Activated naive CD4-positive, alpha-beta T cell treated with anti-CD3 and anti-CD28 coated beads, Interleukin-2, amount 50 U/mL, for 72 hours (primary cell): ENCODE measurements around the gene MLLT3. TPM values are rescaled to one million over a fixed set of nuclear protein-coding genes. Genes with fewer than 3 reads are reported as not detected.

Experiments used
- ATAC-seq, 2 donors: fragments of 150-1000 bp; cut with Tn5 transposase; 2 replicates each; pipeline ENCODE4 v1.10.0; 2021; ENCODE audit warnings: mild to moderate bottlenecking in 2 of 2, moderate library complexity in 2 of 2
- DNase-seq, 2 donors: peaks; one replicate each; pipeline ENCODE4 v3.0.0; 2021 to 2022; ENCODE audit warnings: low spot score in 2 of 2
- H3K27ac Mint-ChIP-seq, 2 donors: one replicate each; pipeline ENCODE4 v1.8.0; 2022; ENCODE audit warnings: mild to moderate bottlenecking in 2 of 2, mixed read lengths in 2 of 2
- H3K36me3 Mint-ChIP-seq, 2 donors: one replicate each; pipeline ENCODE4 v1.8.0; 2022; ENCODE audit warnings: mixed read lengths in 2 of 2
- H3K9me3 Mint-ChIP-seq, 2 donors: one replicate each; pipeline ENCODE4 v1.8.0; 2022; ENCODE audit warnings: mixed read lengths in 2 of 2
- total RNA-seq, 2 donors: library from RNA; stranded (reverse); gene quantifications; one replicate each; pipeline ENCODE4 v1.2.3, GENCODE V29; 2022

The MLLT3 gene
- total RNA-seq, 2 donors from 2014 or later, result 43.6 to 54.6 TPM

- DNase-seq (no peak), ATAC-seq (no peak)
- H3K36me3 Mint-ChIP-seq, result no peaks in the 10 kb centered on the region
Observed at GRCh38 chr9:20300430-20301115, 321.7 kb downstream of the MLLT3 start.

GRCh38 chr9:20297646-20298084 is 324.6 kb downstream of the MLLT3 start:
- DNase-seq (no peak), ATAC-seq (no peak)
- Mint-ChIP-seq H3K9me3 (peaks cover 0 to 26% of the 10 kb centered on the region in 2 donors), H3K36me3 (peaks cover 0 to 12% of the 10 kb centered on the region in 2 donors), H3K27ac (no peak overlapping the region)

More at GRCh38 chr9:20300430-20301115, 321.7 kb downstream of the MLLT3 start:
- Mint-ChIP-seq H3K9me3 (peaks cover 0 to 11% of the 10 kb centered on the region in 2 donors), H3K27ac (no peak overlapping the region)

GRCh38 chr9:20295555-20295954 is 326.7 kb downstream of the MLLT3 start:
- Mint-ChIP-seq H3K27ac (no peak overlapping the region), H3K36me3 (peaks cover 0 to 20% of the 10 kb centered on the region in 2 donors), H3K9me3 (peaks cover 8 to 36% of the 10 kb centered on the region in 2 donors)
- DNase-seq, result no peak
- ATAC-seq, result no peak

- ATAC-seq (no peak), DNase-seq (no peak)
- Mint-ChIP-seq H3K27ac (no peak overlapping the region), H3K9me3 (peaks cover 8 to 34% of the 10 kb centered on the region in 2 donors), H3K36me3 (peaks cover 0 to 20% of the 10 kb centered on the region in 2 donors)
Observed at GRCh38 chr9:20294046-20294750, 328.1 kb downstream of the MLLT3 start.

- peaks cover 7 to 20% of the 10 kb centered on the region in 2 donors for H3K36me3 Mint-ChIP-seq
- DNase-seq (no peak), ATAC-seq (no peak)
- peaks cover 8 to 34% of the 10 kb centered on the region in 2 donors for H3K9me3 Mint-ChIP-seq
- no peak overlapping the region for H3K27ac Mint-ChIP-seq
Observed at GRCh38 chr9:20292002-20292401, 330.3 kb downstream of the MLLT3 start.

Other genes with a start within 250 kb of the MLLT3 start
- 10 to 100 TPM; 25.4 to 27.9 TPM for gene FOCAD, start 61.8 kb upstream of the MLLT3 start, total RNA-seq